ENCODE data around the gene SRP68.

DNA sequence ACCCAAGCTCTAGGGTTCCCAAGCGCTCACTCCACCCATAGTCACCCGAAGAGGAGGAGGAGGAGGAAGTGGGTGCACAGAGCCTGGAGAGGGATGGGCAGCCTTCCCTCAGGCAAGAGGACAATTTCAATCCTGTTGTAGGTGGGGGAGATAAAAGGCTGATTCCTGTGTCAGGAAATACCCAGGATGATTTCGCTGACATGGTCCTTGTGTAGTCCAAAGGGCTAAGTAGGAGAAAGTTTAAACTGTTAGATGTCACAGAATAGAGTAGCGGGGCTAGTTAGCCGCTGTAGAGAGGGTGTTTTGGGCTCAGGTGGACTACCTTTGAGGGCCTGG is 32.5 kb upstream of the SRP68 start:
- TF ChIP-seq, protein P1, sequence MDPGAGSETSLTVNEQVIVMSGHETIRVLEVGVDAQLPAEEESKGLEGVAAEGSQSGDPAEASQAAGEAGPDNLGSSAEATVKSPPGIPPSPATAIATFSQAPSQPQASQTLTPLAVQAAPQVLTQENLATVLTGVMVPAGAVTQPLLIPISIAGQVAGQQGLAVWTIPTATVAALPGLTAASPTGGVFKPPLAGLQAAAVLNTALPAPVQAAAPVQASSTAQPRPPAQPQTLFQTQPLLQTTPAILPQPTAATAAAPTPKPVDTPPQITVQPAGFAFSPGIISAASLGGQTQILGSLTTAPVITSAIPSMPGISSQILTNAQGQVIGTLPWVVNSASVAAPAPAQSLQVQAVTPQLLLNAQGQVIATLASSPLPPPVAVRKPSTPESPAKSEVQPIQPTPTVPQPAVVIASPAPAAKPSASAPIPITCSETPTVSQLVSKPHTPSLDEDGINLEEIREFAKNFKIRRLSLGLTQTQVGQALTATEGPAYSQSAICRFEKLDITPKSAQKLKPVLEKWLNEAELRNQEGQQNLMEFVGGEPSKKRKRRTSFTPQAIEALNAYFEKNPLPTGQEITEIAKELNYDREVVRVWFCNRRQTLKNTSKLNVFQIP (CRISPR knock-in tag; IDR thresholded peaks at IDR 0.05; ENCODE audit: borderline replicate concordance, low read depth): no peak
- TF ChIP-seq ZFP30 (CRISPR knock-in tag; IDR thresholded peaks at IDR 0.05): no peak
- TF ChIP-seq, protein P2, sequence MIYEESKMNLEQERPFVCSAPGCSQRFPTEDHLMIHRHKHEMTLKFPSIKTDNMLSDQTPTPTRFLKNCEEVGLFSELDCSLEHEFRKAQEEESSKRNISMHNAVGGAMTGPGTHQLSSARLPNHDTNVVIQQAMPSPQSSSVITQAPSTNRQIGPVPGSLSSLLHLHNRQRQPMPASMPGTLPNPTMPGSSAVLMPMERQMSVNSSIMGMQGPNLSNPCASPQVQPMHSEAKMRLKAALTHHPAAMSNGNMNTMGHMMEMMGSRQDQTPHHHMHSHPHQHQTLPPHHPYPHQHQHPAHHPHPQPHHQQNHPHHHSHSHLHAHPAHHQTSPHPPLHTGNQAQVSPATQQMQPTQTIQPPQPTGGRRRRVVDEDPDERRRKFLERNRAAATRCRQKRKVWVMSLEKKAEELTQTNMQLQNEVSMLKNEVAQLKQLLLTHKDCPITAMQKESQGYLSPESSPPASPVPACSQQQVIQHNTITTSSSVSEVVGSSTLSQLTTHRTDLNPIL (CRISPR knock-in tag; IDR thresholded peaks at IDR 0.05; ENCODE audit: low read depth): no peak
